Stimulated activated CD8-positive, alpha-beta memory T cell treated with anti-CD3 and anti-CD28 coated beads, Interleukin-4, amount 100 ng/mL, for 1 hour (primary cell): ENCODE data around the gene LRRC49.

Experiments used
- DNase-seq, 2 donors: peaks; one replicate each; pipeline ENCODE4 v3.0.0-alpha.2; 2020; ENCODE audit warnings: low read depth in 2 of 2, low spot score in 1 of 2

Gene LRRC49

DNA sequence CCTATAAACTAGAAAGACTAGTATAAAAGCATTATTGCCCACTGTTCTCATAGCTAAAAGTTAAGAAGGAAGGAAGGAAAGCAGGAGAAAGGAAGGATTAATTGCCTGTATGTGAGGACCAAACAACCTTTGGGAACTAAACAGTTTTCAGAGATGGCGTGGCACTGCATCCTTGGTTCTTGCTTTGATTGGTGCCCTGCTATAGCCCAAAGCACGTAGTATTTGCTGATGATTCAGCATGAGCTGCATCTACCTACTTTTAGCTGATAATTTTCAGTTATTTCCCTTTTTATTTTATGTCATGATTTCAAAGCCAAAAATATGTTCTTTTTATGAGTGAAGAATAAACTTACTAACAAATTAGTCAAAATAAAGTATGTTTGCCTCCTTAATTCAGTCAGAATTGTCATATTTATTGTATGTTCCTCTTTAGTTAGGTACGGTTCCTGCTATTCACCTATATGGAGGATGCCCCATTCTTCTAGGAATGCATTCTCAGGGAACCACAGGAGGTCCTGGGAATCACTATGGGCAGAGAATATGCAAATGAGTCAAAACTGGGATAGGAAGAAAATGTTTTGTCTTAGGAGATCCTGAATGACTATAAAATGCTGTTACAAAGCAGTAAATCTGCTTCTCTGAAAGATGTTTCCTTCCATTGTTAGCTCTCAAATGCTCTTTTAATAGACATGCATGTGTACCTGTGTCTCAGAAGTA, 157.2 kb downstream of the LRRC49 start:
- DNase-seq, result no peak

- no peak for DNase-seq
Measured at GRCh38 chr15:71050461-71050860, 157.8 kb downstream of the LRRC49 start.

GRCh38 chr15:71051539-71051938, 158.9 kb downstream of the LRRC49 start:
- no peak for DNase-seq

DNA sequence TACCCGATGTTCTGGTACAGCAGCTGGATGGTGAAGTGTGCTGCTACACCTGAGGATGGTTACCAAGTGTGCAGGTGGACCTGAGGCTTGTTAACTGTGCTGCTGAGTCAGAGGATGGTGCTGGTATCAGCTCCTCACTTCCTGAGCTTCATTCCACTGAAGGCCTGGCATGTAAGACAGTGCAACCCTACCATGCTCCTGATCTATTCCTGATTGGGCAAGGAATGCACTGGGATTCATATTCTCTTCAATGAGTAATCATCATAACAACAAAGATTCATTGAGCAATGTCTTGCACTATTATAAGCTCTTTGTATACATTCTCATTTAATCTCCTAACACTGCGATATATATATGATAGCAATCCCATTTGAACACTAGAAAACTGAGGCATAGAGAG, 159.7 kb downstream of the LRRC49 start:
- DNase-seq, result no peak

GRCh38 chr15:71054286-71054952, 161.8 kb downstream of the LRRC49 start:
- DNase-seq, result no peak

- no peak for DNase-seq
Measured at GRCh38 chr15:71055461-71055860, 162.8 kb downstream of the LRRC49 start.

GRCh38 chr15:71056111-71056510, 163.5 kb downstream of the LRRC49 start:
- no peak for DNase-seq

- no peak for DNase-seq
Measured at GRCh38 chr15:71057143-71057542, 164.5 kb downstream of the LRRC49 start.

GRCh38 chr15:71057581-71057980, 165.0 kb downstream of the LRRC49 start:
- DNase-seq, result no peak

DNA sequence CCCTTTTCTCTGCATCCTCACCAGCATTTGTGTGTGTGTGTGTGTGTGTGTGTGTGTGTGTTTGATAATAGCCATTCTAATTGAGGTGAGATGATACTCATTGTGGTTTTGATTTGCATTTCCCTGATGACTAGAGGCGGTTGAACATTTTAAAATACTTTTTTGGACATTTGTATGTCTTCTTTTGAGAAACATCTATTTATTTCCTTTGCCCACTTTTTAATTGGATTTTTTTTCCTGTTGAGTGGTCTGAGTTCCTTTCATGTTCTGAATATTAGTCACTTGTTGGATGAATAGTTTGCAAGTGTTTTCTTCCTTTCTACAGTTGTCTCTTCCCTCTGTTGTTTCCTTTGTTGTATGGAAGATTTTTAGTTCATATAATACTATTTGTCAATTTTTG, 168.4 kb downstream of the LRRC49 start:
- no peak for DNase-seq

GRCh38 chr15:71066983-71067382, 174.4 kb downstream of the LRRC49 start:
- DNase-seq, result no peak

DNA sequence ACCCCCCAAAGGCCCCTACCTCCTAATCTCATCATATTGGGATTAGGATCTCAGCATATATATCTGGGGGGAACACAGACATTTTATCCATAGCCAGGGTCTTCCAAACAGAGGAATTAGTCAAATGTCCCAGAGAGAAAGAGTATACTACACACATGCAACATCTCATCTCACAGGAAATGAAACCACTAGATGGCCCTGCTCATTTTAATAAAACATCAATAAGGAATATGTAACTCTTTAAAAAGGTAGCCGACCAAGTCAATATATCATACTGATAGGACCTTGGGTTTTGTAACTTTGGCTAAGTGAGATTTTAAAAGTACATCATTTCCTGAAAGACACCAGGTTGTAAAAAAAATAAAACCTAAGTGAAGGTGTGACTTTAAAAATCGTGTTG, 177.1 kb downstream of the LRRC49 start:
- DNase-seq, result no peak

DNA sequence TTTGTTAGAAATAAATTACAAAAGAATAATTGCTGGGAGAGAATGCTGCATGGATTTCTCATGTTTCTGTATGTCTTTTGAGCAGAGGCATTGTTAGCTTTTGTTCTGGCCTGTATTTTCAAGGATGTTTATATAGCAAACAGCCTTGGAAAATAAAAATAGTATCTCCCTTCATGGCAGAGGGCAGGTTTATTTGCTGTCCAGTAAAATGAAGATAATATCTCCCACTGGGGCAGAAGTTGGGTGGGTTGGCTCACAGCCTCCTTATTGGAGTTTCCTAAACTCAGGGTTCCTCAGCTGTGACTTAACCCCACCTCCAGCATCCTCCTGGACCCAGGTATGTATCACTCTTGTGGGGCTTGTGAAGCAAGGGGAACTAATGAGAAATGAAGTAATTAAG, 178.9 kb downstream of the LRRC49 start:
- no peak for DNase-seq

GRCh38 chr15:71072423-71072822, 179.8 kb downstream of the LRRC49 start:
- DNase-seq, result no peak

DNA sequence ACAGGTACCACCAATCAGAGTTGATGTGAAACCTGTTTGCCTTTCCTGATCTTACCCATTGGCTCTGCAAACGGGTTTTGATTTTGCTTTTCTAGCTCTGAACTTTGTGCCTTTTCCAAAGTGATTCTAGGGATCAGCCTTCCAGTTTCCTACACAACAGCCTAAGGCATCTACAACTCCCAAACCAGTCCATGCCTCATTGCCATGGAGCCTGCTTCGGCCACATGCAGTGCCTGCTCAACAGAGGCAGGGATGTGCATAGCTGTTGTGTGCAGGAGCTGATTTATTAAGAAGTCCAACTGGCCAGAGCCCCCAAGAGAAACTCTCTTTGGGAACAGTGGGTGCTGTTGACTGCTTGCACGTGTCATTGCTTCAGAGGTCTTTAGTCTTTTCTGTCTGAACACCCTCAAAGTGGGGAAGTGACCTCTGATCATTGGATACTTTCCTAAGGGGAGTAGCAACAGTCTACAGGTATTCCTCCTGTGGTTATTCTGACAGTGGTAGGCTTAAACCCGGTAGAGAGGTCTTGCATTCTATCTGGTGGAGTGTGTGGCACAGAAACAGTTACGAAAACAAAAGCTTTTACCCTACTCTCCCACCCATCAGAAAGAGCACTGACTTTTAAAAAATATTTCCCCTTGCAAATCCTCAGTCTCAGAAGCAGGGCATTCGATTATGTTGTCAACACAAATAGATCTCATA, 186.0 kb downstream of the LRRC49 start:
- DNase-seq, result no peak

DNA sequence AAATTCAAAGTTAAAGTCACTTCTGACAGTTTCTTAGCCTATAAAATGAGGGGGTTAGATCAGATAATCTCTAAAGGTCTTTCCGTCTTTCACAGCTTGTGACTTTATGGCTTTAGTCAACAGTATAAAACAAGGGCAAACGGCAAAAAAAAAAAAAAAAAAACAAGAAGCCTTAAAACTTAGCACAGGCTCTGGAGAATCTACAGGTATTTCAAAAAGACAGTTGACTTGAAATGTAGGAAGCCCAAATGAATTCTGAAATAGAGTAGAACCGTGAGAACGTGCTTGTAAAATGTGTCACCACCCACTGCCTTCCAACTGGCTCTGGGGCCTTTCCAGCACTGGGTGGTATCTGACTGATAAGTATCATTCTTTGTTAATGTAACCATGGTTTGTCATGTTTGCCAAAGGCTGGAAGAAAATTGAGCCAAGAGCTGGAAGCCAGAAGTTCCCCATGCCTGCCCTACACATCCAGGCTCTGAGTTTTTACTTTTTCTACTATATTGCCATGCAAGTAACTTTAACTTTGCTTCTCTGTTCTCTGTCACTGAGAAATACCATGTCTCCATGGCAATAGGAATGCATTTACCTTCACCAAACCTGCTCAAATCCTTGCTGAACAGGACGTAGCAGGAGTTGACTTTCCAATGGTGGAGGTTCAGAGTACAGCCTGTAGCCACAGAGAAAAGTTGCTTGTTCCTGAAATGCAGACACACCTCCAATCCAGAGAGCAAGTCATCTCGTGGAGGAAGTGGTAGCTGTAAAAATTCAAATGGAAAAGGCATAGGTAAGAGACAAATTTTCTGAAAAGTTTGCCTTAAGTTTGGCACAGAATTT, 186.8 kb downstream of the LRRC49 start:
- DNase-seq, result no peak

- DNase-seq, result no peak
Measured at GRCh38 chr15:71080166-71080565, 187.5 kb downstream of the LRRC49 start.

- no peak for DNase-seq
Measured at GRCh38 chr15:71080705-71081104, 188.1 kb downstream of the LRRC49 start.

DNA sequence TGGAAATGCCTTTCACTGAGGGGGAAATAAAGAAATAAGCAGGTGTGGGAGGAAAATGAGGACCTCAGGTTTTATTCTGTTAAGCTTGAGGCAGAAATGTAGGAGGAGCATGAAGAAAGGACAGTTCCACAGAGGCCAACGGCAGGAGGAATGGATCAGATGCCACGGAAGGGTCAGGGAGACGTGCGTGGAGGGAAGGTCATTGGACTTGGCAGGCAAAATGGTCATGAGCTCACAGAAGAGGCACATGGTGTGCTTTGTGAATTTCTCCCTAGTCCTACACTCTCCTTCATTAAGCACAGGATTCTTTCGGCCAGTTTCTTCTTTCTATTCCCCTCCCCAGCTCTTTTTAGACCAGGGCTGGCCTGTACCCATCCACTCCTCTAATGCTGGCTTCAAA, 190.2 kb downstream of the LRRC49 start:
- no peak for DNase-seq

DNA sequence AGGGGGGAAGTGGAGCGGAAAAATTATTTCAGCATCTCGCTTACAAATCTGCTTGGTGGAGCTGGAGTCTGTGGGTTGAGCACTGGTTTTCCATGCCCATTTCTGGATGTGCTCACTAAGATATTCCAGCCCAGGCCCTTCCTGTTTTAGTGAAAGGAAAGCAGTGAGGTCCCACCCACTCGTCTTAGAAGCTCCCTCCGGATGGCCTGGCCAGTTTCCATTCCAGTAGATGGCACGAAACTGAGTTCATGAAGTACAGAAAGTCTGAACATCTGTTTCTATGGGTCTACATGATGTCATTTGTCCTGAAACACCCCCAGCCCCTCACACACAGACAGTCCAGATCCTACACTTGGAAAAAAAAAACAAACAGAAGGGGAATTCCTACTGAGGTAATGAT, 190.7 kb downstream of the LRRC49 start:
- DNase-seq, result no peak

DNA sequence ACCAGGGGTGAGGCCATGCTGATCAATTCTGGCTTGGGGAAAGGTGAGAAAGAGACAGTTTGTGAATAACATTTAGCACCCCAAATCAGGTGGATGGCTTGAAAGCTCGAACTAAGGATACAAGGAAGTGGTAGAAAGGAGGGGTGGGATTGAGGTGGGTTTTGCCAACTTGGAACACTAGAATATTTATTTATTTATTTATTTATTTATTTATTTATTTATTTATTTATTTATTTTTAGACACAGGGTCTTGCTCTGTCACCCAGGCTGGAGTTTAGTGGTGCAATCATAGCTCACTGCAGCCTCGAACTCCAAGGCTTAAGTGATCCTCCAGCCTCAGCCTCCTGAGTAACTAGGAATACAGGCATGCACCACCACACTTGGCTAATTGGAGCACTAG, 191.6 kb downstream of the LRRC49 start:
- DNase-seq, result no peak
